Heart left ventricle (tissue), 16 donors: ENCODE measurements around the gene TTPAL. TPM values are rescaled to one million over a fixed set of nuclear protein-coding genes. Genes with fewer than 3 reads are reported as not detected.
"Not testable (repeated sequence)": the region's sequence is repeated elsewhere in the genome, so short reads cannot be mapped to it uniquely, and the experiment has no call there.

ENCODE experiments used
- ATAC-seq, 4 donors: fragments of 200-7000 bp; cut with Tn5 transposase; one replicate each; pipeline ENCODE4 v1.9.1; 2020 to 2022; ENCODE audit warnings: moderate library complexity in 4 of 4, mild to moderate bottlenecking in 3 of 4, moderate number of reproducible peaks in 1 of 4
- DNase-seq, 5 donors: peaks; one replicate each; pipeline ENCODE4 v3.0.0-alpha.2; 2020
- H3K27ac ChIP-seq, 12 donors: fragments of 200-600 bp; sonication (generic) in 4 of 12; one replicate each; pipeline versions ENCODE4 v1.5.0 to v1.8.0; 2016 to 2022; ENCODE audit warnings: mild to moderate bottlenecking in 2 of 12
- H3K27me3 ChIP-seq, 9 donors: fragments of 200-600 bp; sonication (generic) in 2 of 9; one replicate each; pipeline versions ENCODE4 v1.5.1 to v1.8.0; 2016 to 2022; ENCODE audit warnings: mild to moderate bottlenecking in 3 of 9
- H3K36me3 ChIP-seq, 9 donors: fragments of 200-600 bp; sonication (generic) in 2 of 9; one replicate each; pipeline versions ENCODE4 v1.5.0 to v1.8.0; 2018 to 2022; ENCODE audit warnings: mild to moderate bottlenecking in 2 of 9
- H3K4me1 ChIP-seq, 12 donors: fragments of 200-600 bp; sonication (generic) in 4 of 12; one replicate each; pipeline versions ENCODE4 v1.5.0 to v1.8.0; 2016 to 2022; ENCODE audit warnings: mild to moderate bottlenecking in 3 of 12
- H3K4me3 ChIP-seq, 12 donors: fragments of 200-600 bp; sonication (generic) in 4 of 12; one replicate each; pipeline versions ENCODE4 v1.5.0 to v1.8.0; 2017 to 2022; ENCODE audit warnings: mild to moderate bottlenecking in 9 of 12, moderate library complexity in 4 of 12
- H3K9me3 ChIP-seq, 12 donors: fragments of 200-600 bp; sonication (generic) in 4 of 12; one replicate each; pipeline versions ENCODE4 v1.5.0 to v1.8.0; 2016 to 2022; ENCODE audit warnings: mild to moderate bottlenecking in 1 of 12
- CTCF ChIP-seq, 12 donors: fragments of 200-600 bp; sonication (generic) in 4 of 12; IDR thresholded peaks; one replicate each; pipeline versions ENCODE4 v1.5.0 to v1.8.0; 2018 to 2022; ENCODE audit warnings: antibody characterized with exemption in 12 of 12, mild to moderate bottlenecking in 5 of 12
- POLR2A ChIP-seq, 2 donors: fragments of 450-650 bp; IDR thresholded peaks; one replicate each; pipeline ENCODE4 v1.6.1; 2017; ENCODE audit warnings: antibody characterized with exemption in 2 of 2, mild to moderate bottlenecking in 2 of 2, moderate library complexity in 2 of 2
- WGBS, 4 donors: extraction: QIAGEN DNeasy Blood & Tissue Kit in 2 of 4; methylation state at CpG; one replicate each; pipeline versions ENCODE4 v1.1.5 to v1.1.7; 2013 to 2018; 5-methylcytosine and 5-hydroxymethylcytosine counted together
- intact Hi-C, 10 donors: fragments of 100-400 bp; cut with DNase I; formaldehyde crosslinking; loops; one replicate each; pipeline versions ENCODE4 v1.11.1 to v1.14.2; 2022
- polyA plus RNA-seq, 2 donors: library from polyadenylated mRNA; stranded (reverse); fragments of 200-250 nt; gene quantifications; one replicate each; pipeline ENCODE4 v1.2.3, GENCODE V29; 2013
- total RNA-seq, 9 donors: library from RNA; depleted of rRNA in 2 of 9; stranded (reverse); fragments of >200 nt in 2 of 9; fragmentation: NEBNext Ultra II Directional in 3 of 9; extraction: Animal tissue kit (Norgen Biotek cat#: 25700) in 3 of 9; gene quantifications; one replicate each; pipeline versions ENCODE4 v1.1.0 to v1.2.4, GENCODE V29; 2016 to 2023
- donor health status: ischemic (EF 13 %, LVEDD 7.1; RV severe dilation, severe dysfunction).
- donor health status: healthy with polysubstance abuse.
- donor health status: DM: no; HTN: yes; CAD: no.
- donor health status: DM: no; HTN: no; CAD: no.
- donor health status: ischemic (EF 25% LVEDD 6.9; RV normal size, moderate dysfunction).
- donor health status: ischemic (EF 25% LVEDD 5.7; RV mildly dilated, moderate dysfunction).
- donor health status: healthy.
- donor health status: DM: yes; HTN: yes; CAD: no.
- donor health status: ischemic (EF 35%, LVEDD 5.7; RV mildly dilated, moderate dysfunction).
- donor health status: nonischemic (EF 11% LVEDD 7.7; RV severe dilation, severe dysfunction).
- donor health status: DM: yes; HTN: yes; CAD: no.
- donor health status: PGD.
- donor health status: ischemic (EF 29% LVEDD 5.4; RV normal size, mild dysfunction).
- donor health status: nonischemic (EF 23%, LVEDD 6.1; RV moderate dilation, normal function).

The TTPAL gene
- total and polyA plus RNA-seq, 11 donors: 1.9 to 6.0 (median 4.2) TPM

- ATAC-seq (no peak), DNase-seq (no peak)
- WGBS, 4 donors: 93 to 96% (median 94%) methylated on average over 8 of the region's 8 CpGs
- Histone ChIP-seq H3K9me3 (no peaks in the 10 kb centered on the region), H3K4me1 (peaks cover 0 to 5% (median 0%) of the 10 kb centered on the region in 12 donors), H3K36me3 (no peaks in the 10 kb centered on the region), H3K27me3 (no peaks in the 10 kb centered on the region), H3K4me3 (no peak overlapping the region), H3K27ac (no peak overlapping the region)
- no peak for TF ChIP-seq CTCF (IDR thresholded peaks at IDR 0.05)
- TF ChIP-seq POLR2A (IDR thresholded peaks at IDR 0.05): no peak
- intact Hi-C loops: loop anchor here in 7 of 10 donors (5.0 to 10.0 kb wide), 7 partner anchors 81 to 256 kb away; partner anchors contain the start of genes OSER1 (in 2 of the 7) and FITM2 (in 1 of the 7)
Measured at GRCh38 chr20:44468044-44468782, 7.5 kb upstream of the TTPAL start.

GRCh38 chr20:44470327-44470726 is 5.3 kb upstream of the TTPAL start:
- H3K9me3 ChIP-seq: no peaks in the 10 kb centered on the region
- H3K36me3 ChIP-seq: no peaks in the 10 kb centered on the region
- H3K27ac ChIP-seq: no peak overlapping the region
- WGBS, 4 donors: 74 to 79% (median 76%) methylated on average over 5 of the region's 5 CpGs
- intact Hi-C loops: loop anchor here in 4 of 10 donors (5.0 to 10.0 kb wide), 2 partner anchors 83 to 144 kb away; no protein-coding TSS in a partner anchor
- H3K27me3 ChIP-seq: no peaks in the 10 kb centered on the region
- H3K4me1 ChIP-seq: peaks cover 0 to 8% (median 3%) of the 10 kb centered on the region in 12 donors
- DNase-seq (no peak), ATAC-seq (no peak)
- TF ChIP-seq CTCF (IDR thresholded peaks at IDR 0.05) (no peak), POLR2A (IDR thresholded peaks at IDR 0.05) (no peak)
- H3K4me3 ChIP-seq: no peak overlapping the region

GRCh38 chr20:44471481-44471882 is 4.2 kb upstream of the TTPAL start:
- Histone ChIP-seq H3K36me3 (no peaks in the 10 kb centered on the region), H3K9me3 (no peaks in the 10 kb centered on the region), H3K4me1 (peaks cover 0 to 16% (median 10%) of the 10 kb centered on the region in 12 donors), H3K27ac (no peak overlapping the region), H3K4me3 (no peak overlapping the region), H3K27me3 (no peaks in the 10 kb centered on the region)
- no peak for TF ChIP-seq POLR2A (IDR thresholded peaks at IDR 0.05)
- TF ChIP-seq CTCF (IDR thresholded peaks at IDR 0.05): peak in 11 of 12 donors; percentile 11 to 45 (median 37)
- no peak for ATAC-seq
- no peak for DNase-seq
- intact Hi-C loops: loop anchor here in 4 of 10 donors (5.0 to 10.0 kb wide), 2 partner anchors 84 to 143 kb away; no protein-coding TSS in a partner anchor
- 46 to 60% (median 56%) methylated on average over 2 of the region's 2 CpGs for WGBS, 4 donors

- 89 to 92% (median 91%) methylated on average over 9 of the region's 9 CpGs for WGBS, 4 donors
- not testable (repeated sequence) for H3K27me3 ChIP-seq, ATAC-seq, H3K36me3 ChIP-seq, H3K4me3 ChIP-seq, H3K9me3 ChIP-seq, H3K27ac ChIP-seq, DNase-seq
- peaks cover 0 to 20% (median 11%) of the 10 kb centered on the region in 12 donors for H3K4me1 ChIP-seq
- intact Hi-C loops: loop anchor here in 4 of 10 donors (5.0 to 10.0 kb wide), 2 partner anchors 85 to 143 kb away; no protein-coding TSS in a partner anchor
Measured at GRCh38 chr20:44472283-44472682, 3.4 kb upstream of the TTPAL start.
